OCI-M2 (cell line): ENCODE results near the gene THSD8.

Source experiments
- DNase-seq: peaks from one replicate; lab custom pipeline; 2025; ENCODE audit not compliant: unreplicated experiment; lab: John Stamatoyannopoulos, UW

THSD8 gene

DNA sequence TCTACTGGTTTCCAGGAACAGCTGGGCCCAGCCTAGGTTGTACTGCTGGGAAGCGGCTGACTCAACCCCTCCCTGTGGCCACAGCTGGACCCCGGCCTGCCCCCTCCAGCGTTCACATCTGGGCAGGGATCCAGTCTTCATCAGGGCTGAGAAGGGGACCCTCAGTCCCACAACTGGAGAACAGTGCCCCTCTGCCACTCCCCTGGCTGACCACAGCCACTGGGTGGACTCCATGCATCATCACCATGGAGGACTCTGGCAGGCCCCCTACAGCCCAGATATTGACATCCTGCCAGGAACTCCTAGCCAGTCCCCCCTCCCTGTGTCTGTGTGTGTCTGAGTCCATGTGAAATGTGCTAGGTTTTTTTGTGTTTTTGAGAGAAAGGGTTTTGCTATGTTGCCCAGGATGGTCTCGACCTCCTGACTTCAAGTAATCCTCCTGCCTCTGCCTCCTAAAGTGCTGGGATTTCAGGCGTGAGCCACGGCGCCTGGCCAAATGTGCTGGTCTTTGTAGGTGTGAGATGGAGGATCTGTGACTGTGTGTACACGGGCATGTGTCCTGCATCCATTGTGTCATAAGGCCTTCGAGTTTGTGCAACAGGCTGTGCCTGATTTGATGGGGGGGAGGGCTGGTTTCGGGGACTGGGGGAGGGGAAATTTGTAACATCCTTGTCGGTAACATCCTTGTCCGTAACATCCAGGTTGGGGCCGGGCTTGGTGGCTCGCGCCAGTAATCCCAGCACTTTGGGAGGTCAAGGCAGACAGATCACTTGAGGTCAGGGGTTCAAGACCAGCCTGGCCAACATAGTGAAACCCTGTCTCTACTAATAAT is 22.5 kb upstream of the THSD8 start:
- DNase-seq, result no peak

DNA sequence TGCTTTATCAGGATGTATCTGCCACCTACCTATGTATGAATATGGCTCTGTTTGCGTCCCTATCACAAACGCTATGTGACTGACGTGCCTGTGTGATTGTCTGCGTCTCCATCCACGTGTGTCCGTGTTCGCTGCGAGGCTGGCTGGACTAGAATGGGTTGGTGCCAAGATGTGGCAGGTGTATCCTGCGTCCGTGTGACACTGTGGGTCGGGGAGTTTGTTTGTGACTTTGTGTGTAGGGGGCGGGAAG is 19.8 kb upstream of the THSD8 start:
- no peak for DNase-seq

DNA sequence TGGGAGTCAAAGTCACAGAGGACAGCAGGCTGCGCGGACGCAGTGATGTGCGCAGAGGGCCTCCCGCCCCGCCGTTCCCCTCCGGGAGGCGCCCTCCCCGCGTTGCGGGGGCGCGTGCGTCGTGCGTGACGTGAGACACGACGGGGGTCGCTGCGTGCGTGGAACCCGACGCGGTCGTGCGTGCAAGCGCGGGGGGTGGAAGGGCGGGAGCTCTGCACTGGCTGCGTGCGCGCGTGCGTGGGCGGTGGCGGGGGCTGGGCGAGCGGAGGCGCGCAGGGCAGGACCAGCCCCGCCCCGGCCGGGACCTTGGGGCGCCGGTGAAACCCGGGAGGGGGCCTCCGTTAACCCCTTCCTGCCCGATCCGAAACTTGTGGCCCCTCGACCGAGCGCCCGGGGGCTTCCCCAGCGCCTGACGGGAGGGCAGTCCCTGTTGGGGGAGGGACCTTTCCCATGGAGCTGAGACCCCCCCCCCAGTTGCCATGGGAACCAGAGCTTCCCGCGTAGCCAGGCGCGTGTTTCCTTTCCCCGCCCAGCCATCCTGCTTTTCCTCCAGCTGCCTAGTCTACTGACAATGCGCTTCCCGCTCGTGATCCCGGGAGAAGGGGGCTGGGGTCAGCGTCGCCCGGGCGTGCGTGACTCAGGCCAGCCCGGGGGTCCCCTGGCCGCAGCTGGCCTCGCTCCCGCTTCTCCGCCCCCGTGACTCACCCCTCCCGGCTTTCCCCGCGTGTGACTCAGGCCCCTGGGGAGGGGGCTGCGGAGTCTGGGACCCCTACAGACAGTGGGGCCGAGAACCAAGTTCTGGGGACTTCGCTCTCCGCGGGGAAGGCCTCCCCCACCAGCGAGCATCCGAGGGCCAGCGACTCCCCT is 19.2 kb upstream of the THSD8 start:
- no peak for DNase-seq

DNA sequence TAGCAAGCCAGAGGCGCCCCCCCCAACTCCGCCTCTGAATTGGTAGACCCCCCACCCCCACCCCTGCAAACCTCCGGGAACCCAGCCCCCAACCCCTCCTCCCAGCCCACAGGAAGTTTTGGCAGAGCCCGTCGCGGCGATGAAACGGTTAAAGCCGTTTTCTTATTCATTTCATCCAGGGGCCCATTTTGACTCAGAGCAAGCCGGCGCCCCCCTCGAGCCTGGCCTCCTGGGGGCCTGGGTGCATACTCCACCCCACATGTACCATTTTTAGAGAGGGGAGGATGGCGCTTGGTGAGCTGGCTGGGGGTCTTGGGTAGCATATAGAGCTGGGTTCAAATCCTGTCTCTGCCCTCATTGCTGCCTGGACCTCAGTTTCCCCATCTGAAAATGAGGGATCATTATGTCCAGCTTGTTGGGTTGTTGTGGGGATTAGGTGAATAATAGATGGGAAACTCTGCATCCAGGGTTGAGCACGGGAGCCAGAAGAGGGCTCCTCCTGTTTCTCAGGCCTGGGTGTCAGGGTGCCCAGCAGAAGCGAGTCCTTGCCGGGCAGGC is 18.5 kb upstream of the THSD8 start:
- DNase-seq, result no peak

DNA sequence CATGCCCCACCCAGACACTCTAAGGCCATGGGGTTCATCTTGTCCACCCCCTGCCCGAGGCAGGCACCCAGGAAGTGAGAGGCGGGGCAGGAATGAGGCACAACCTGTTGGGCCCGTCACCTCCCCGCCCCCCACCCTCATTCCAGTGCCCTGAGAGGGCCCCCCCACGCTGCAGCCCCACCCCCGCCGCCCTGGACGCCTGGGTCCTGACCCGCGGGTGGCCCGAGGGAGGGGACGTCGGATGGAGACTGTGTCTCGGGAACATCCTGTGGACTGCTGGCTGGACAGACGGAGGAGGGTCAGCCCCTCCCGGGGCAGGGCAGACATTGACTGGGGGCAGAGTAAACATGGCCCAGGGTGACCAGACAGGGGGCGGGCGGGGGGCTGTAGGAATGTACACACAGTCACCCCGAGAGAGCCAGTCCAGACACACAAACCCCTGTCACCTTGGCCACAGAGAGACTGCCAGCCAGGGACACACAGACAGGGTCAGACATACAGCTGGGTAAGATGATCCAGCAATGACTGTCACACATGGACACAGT is 17.9 kb upstream of the THSD8 start:
- no peak for DNase-seq

DNA sequence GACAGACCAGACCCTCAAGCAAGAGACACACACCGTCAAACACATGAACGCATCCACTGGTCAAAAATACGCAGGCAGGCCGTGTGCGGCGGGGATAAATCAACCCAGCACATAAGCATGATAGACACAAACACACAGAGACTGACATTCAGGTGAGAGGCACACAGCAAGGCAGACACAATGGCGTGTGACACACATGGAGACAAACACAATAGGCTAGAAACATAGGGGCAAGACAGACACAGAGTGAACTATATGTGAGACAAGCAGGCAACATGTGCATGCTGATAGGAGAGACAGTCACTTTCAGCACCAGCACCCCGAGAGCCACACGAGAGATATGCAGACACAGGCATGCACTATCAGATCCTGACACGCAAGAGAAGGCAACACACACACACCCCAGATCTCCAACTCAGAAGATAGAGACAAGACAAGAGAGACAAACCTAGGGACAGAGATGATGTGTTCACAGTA is 17.4 kb upstream of the THSD8 start:
- DNase-seq, result no peak

DNA sequence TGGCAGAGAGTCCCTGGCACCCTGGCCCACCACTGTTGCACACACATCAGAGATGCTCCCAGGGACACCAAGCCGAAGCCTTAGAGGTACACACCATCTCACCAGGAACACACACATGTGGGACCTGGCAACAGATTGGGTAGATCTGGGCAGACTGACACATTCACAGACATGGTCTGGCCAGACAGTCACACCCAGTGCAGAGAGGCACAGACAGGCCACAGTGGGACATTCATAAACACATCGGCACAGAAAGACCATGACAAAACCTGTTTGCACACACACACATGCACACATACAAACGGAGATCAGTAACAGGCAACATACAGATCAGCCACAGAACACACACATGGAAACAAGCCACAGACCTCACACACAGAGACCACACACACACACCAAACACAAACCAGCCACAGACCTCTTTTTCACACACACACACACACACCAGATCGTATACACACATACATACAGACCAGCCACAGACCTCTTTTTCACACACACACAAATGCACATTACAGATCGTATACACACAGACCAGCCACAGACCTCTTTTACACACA is 16.9 kb upstream of the THSD8 start:
- no peak for DNase-seq

DNA sequence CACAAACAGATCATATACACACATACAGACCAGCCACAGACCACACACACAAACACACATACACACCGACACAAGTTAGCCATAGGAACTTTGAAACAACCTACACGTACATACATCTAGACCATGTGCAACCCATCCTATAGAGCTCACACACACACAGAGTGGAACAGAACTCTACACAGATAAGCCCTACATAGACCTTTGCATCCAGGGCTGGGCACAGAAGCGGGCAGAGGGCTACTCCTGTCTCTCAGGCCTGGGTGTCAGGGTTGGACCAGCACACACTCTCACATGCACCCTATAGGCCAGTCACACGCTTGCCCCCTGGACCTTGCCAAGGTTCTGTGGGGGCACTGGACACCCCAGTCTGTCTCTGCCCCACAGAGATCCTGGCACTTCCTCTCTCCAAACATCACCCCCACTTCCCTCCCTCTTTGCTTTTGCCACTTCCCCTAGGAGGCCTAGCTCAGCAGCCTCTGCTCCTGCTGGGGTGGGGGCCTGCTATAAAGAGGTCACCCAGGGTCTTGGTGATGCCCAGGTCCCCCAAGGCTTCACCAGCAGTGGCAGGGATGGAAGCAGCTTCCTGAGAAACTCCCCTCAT is 16.3 kb upstream of the THSD8 start:
- no peak for DNase-seq

DNA sequence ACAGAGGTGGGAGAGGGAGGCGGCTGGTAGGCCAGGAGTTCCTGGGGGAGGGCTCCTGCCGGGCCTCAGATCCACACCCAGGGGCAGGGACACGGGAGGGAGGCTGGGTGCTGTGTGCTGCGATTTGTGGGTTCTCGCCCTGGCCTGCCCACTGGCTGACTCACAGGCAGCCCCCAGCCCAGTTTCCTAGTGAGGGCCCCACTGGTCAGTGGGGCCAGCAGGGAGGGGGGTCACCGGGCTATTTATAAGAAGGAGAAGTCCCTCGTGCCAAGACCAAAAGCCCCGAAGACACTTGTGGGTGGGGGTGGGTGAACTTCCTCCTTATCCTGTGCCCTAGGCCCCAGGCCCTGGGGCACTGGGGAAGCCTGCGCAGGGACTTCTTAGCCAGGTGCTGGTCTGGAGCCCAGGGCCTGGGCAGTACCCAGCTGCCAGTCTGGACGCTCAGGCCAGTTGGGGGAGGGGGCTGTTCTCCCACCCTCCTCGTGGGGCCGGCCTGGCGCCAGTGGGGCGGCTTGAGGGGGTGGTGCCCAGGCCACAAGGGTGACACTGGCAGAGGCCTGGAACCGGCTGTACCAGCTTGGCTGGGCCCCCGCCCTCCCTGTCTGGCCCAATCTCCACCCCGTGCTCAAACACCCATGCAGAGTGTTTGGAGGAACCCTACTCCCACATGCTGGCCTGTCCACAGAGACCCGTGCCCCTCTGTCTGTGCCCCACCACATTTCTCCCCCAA is 15.6 kb upstream of the THSD8 start:
- no peak for DNase-seq

DNA sequence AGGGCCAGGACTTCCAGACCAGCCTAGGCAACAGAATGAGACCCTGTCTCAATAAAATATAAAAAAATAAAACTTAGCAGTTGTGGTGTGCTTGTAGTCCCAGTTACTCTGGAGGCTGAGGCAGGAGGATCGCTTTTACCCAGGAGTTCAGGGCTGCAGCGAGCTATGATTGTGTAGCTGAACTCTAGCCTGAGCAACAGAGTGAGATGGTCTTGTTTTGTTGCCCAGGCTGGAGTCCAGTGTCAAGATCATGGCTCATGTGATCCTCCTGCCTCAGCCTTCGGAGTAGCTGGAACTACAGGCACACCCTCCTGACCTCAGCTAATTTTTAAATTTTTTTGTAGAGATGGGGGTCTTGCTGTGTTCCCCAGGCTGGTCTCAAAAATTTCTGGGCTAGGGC is 14.9 kb upstream of the THSD8 start:
- DNase-seq, result no peak

DNA sequence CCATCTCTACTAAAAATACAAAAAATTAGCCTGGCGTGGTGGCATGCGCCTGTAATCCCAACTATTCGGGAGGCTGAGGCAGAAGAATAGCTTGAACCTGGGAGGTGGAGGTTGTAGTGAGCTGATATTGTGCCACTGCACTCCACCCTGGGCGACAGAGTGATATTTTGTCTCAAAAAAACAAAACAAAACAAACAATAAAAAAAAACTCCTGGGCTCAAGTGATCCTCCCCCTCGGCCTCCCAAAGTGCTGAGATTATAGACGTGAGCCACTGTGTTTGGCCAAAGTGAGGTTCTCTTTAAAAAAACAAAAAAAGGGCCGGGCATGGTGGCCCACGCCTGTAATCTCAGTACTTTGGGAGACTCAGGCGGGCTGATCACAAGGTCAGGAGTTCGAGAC is 14.4 kb upstream of the THSD8 start:
- DNase-seq, result no peak

DNA sequence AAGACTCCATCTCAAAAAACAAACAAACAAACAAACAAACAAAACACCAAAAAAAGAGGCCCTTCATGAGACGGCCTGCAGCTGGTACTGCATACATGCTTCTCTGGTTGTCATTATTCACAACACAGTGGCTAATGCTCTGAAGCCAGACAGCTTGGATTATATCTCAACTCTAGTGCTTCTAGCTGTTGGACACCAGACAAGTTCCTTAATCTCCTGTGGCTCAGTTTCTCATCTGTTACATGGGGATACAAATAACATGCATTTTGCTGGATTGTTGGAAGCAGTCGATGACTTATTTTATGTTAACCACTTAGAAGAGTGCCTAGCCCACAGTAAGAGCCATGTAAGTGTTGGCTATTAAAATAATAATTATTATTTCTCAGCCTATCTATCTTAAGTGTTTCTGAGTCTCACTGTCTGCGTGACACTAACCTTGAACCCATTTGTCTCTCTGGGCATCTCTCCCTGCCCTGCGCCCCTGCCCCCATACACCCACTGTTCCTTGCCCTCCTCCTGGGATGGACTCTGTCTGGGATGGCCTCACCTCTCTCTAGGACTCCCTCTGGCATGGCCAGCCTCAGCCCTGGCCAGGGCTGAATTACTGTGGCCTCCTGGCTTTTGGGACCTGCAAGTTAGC is 13.7 kb upstream of the THSD8 start:
- DNase-seq, result no peak

DNA sequence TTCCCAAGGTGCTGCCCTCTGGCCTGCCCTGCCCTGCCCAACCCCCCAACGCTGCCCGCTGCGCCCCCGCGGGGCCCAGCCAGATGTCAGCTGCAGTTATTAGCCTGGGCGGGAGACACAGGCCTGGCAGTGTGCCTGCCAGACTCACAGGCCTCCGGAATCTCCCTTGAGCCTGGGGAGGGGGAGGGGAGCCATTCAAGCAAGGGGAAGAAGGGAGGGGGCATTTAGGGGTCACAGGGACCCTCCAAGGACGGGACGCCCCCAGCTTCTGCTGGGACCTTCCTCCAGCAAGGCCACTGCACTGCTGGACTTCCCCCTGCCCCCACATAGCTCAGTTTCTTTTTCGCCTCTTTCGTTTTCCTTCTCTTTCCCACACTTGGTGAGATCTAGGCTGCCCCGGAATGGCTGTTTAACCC is 13.2 kb upstream of the THSD8 start:
- no peak for DNase-seq

DNA sequence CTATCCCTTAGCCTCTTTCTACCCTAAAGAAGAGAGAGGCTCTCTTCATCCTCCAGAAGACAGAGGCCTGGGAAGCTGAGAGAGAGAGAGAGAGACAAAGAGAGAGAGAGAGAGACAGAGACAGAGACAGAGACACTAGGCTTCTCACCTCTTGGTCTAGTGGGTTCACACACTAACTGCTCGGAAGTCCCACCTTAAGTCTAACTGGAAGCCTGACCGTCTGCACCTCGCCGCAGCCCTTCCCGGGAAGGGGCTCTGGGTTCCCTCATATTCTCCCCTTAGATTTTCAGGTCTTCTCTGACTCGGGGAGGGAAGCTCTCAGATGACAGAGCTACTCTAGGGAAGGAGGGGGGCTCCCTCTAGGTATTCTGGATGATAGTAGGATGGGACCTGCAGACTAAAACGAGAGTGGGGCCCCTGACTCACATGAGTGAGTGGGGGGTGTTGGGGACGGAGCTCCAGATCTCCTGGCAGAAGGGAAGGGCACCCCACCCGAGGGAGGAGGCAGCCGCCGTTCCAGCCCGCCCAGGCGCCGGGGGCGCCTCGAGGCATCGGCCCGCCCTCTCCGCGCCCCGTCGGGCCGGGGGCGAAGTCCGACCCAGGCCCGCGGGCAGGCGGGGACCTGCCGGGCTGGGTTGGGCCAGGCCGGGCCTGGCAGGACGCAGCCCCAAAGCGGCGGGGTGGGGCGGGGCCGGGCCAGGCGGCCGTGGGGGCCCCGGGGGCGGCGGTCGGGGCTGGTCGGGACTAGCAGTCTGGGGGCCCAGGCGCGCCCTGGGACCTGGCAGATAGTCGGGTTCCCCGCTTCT is 12.6 kb upstream of the THSD8 start:
- DNase-seq, result no peak

DNA sequence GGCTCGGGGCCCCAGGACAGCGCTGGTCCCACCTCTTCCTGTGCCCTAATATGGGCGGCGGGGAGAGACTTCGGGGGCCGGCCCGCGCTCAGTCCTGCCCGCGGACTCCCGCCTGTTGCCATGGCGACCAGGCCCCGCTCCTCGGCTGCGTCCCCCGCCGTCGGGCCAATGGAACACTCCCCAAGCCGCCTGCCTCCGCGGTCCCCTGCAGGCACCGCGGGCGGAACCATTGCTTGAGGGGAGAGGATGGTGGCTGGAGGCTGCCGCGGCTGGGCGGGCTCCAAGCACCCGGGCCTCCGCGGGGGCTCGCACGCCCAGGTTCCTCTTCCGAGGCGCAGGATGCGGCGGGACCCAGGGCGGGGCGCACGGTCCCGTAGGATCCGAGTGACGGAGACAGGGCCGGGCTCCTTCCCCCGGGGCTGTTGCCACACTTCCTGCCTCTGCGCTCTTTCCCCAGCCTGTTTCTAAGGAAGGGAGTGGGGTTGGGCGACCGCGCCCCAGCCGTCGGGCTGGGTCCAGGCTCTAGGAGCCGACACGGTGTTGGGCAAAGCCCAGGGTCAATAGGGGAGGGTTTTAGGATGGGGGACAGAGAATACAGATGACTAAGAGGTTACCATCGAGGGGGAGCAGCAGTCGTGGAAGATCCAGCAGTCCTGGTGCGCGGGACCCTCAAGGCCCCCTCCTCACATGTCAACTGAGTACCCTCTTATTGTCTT is 11.8 kb upstream of the THSD8 start:
- DNase-seq, result no peak

DNA sequence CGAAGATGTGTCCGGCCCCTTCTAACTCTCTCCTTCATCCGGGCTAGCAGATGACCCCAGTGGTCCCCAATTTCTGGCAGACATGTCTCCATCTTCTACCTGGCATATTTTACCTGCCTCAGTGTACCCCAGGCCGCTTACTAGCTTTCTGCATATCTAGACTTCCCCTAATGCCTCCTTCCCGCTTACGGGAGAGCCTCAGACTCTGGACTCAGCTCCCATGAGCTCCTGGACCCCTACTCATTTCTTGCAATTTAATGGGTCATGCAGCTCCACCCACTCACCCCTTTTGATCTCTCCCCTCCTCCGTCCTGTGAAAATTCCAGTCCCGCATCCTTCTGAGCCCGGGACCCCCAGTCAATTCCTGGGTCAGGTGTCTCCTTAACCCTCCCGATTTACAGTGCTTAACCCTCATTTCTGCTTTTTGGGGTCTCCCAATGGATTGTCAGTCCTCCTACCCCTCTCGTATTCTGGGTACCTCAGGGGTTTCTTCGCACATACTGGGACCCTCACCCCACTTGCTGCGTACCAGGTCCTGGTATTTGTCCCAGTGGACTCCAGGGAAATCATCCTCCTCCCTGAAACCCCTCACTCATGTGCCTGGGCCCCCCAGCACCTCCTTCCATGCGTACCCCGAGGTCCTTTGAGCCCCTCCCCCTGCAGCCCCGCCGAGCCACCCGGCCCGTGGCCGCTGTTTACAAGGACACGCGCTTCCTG is 11.1 kb upstream of the THSD8 start:
- DNase-seq, result no peak

DNA sequence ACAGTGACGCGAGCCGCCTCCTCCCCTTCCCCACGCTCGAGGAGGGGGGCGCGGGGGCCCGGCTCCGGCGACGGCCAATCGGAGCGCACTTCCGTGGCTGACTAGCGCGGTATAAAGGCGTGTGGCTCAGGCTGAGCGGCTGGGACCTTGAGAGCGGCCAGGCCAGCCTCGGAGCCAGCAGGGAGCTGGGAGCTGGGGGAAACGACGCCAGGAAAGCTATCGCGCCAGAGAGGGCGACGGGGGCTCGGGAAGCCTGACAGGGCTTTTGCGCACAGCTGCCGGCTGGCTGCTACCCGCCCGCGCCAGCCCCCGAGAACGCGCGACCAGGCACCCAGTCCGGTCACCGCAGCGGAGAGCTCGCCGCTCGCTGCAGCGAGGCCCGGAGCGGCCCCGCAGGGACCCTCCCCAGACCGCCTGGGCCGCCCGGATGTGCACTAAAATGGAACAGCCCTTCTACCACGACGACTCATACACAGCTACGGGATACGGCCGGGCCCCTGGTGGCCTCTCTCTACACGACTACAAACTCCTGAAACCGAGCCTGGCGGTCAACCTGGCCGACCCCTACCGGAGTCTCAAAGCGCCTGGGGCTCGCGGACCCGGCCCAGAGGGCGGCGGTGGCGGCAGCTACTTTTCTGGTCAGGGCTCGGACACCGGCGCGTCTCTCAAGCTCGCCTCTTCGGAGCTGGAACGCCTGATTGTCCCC is 10.4 kb upstream of the THSD8 start, which contains the start of gene JUNB:
JUNB (plus strand) TSS at position 142 of the 706 bp plus-strand sequence; CDS start at position 428, 286 bp downstream.
- DNase-seq, result no peak
